NT2/D1 (cell line): Measurements from ENCODE around the gene SEC63.
"Not testable (repeated sequence)": the region's sequence is repeated elsewhere in the genome, so short reads cannot be mapped to it uniquely, and the experiment has no call there.

Source experiments
- DNase-seq: peaks from one replicate; pipeline ENCODE4 v3.0.0-alpha.2; 2011; ENCODE audit warnings: low read depth, low spot score
- H3K27me3 ChIP-seq: 2 replicates; pipeline ENCODE4 v1.6.0; 2011; ENCODE audit warnings: mild to moderate bottlenecking; ENCODE audit not compliant: insufficient read length, insufficient read depth
- H3K36me3 ChIP-seq: 2 replicates; pipeline ENCODE4 v1.6.1; 2011; ENCODE audit warnings: mild to moderate bottlenecking, low read length, mixed read lengths; ENCODE audit not compliant: insufficient read depth, insufficient read length
- H3K4me1 ChIP-seq: 2 replicates; pipeline ENCODE4 v1.5.1; 2011; ENCODE audit not compliant: insufficient read depth, insufficient read length
- H3K4me3 ChIP-seq: 2 replicates; pipeline ENCODE4 v1.5.1; 2011; ENCODE audit warnings: low read depth; ENCODE audit not compliant: insufficient read length
- H3K9ac ChIP-seq: 2 replicates; pipeline ENCODE4 v1.6.0; 2011; ENCODE audit warnings: low read depth; ENCODE audit not compliant: insufficient read length
- H3K9me3 ChIP-seq: 2 replicates; pipeline ENCODE4 v1.5.1; 2011; ENCODE audit warnings: mild to moderate bottlenecking, low read length; ENCODE audit not compliant: insufficient read depth
- SUZ12 ChIP-seq: IDR thresholded peaks from 2 replicates; pipeline ENCODE4 v1.6.1; 2011; ENCODE audit not compliant: insufficient read length, insufficient read depth; ENCODE audit errors: extremely low read depth
- YY1 ChIP-seq: IDR thresholded peaks from 2 replicates; pipeline ENCODE4 v1.6.1; 2011; ENCODE audit not compliant: insufficient read length, insufficient read depth
- ZNF274 ChIP-seq: IDR thresholded peaks from 2 replicates; pipeline ENCODE4 v1.6.1; 2011; ENCODE audit warnings: mild to moderate bottlenecking, low read depth, low read length

SEC63 gene

GRCh38 chr6:107971181-107971580 is 13.2 kb upstream of the SEC63 start:
- DNase-seq, result no peak
- no peaks in the 10 kb centered on the region for H3K36me3 ChIP-seq
- no peaks in the 10 kb centered on the region for H3K9me3 ChIP-seq
- no peak overlapping the region for H3K9ac ChIP-seq
- H3K4me3 ChIP-seq, result no peak overlapping the region
- no peaks in the 10 kb centered on the region for H3K4me1 ChIP-seq
- H3K27me3 ChIP-seq, result no peaks in the 10 kb centered on the region
- TF ChIP-seq SUZ12, result no peak
- no peak for TF ChIP-seq ZNF274
- no peak for TF ChIP-seq YY1

- Histone ChIP-seq H3K4me3 (no peak overlapping the region), H3K9me3 (no peaks in the 10 kb centered on the region), H3K4me1 (no peaks in the 10 kb centered on the region), H3K27me3 (no peaks in the 10 kb centered on the region), H3K9ac (no peak overlapping the region), H3K36me3 (no peaks in the 10 kb centered on the region)
- DNase-seq, result no peak
- TF ChIP-seq SUZ12 (no peak), YY1 (no peak), ZNF274 (no peak)
Observed at GRCh38 chr6:107970255-107970654, 12.2 kb upstream of the SEC63 start.

- no peak for DNase-seq
- no peak overlapping the region for H3K9ac ChIP-seq
- no peak overlapping the region for H3K4me3 ChIP-seq
- H3K27me3 ChIP-seq, result no peaks in the 10 kb centered on the region
- TF ChIP-seq SUZ12 (no peak), ZNF274 (no peak), YY1 (no peak)
- no peaks in the 10 kb centered on the region for H3K36me3 ChIP-seq
- no peaks in the 10 kb centered on the region for H3K4me1 ChIP-seq
- H3K9me3 ChIP-seq, result no peaks in the 10 kb centered on the region
Observed at GRCh38 chr6:107968081-107968480, 10.1 kb upstream of the SEC63 start.

GRCh38 chr6:107965746-107966145 is 7.7 kb upstream of the SEC63 start:
- DNase-seq, result no peak
- Histone ChIP-seq H3K9me3 (no peaks in the 10 kb centered on the region), H3K4me1 (no peaks in the 10 kb centered on the region), H3K36me3 (no peaks in the 10 kb centered on the region), H3K27me3 (no peaks in the 10 kb centered on the region), H3K4me3 (no peak overlapping the region), H3K9ac (no peak overlapping the region)
- TF ChIP-seq SUZ12, result no peak
- TF ChIP-seq ZNF274, result no peak
- TF ChIP-seq YY1, result no peak

- Histone ChIP-seq H3K27me3 (no peaks in the 10 kb centered on the region), H3K4me3 (no peak overlapping the region), H3K4me1 (no peaks in the 10 kb centered on the region), H3K9ac (no peak overlapping the region), H3K36me3 (no peaks in the 10 kb centered on the region), H3K9me3 (no peaks in the 10 kb centered on the region)
- DNase-seq, result no peak
- TF ChIP-seq SUZ12 (no peak), YY1 (no peak), ZNF274 (no peak)
Observed at GRCh38 chr6:107962723-107963122, 4.7 kb upstream of the SEC63 start.

GRCh38 chr6:107959392-107959791 is 1.4 kb upstream of the SEC63 start:
- H3K9me3 ChIP-seq, result no peaks in the 10 kb centered on the region
- TF ChIP-seq YY1 (no peak), ZNF274 (no peak), SUZ12 (no peak)
- no peak for DNase-seq
- no peaks in the 10 kb centered on the region for H3K27me3 ChIP-seq
- no peaks in the 10 kb centered on the region for H3K4me1 ChIP-seq
- peaks cover 4% of the 10 kb centered on the region for H3K36me3 ChIP-seq
- no peak overlapping the region for H3K4me3 ChIP-seq
- H3K9ac ChIP-seq, result no peak overlapping the region

- not testable (repeated sequence) for H3K9me3 ChIP-seq, H3K27me3 ChIP-seq, H3K9ac ChIP-seq, DNase-seq, H3K4me1 ChIP-seq, H3K36me3 ChIP-seq
- peak overlapping the region; percentile 41 for H3K4me3 ChIP-seq
Observed at GRCh38 chr6:107958689-107959362, 818 bp upstream of the SEC63 start.

GRCh38 chr6:107957308-107957908 is 600 bp downstream of the SEC63 start:
- TF ChIP-seq ZNF274 (no peak), SUZ12 (no peak), YY1 (no peak)

More at GRCh38 chr6:107957308-107957908, 600 bp downstream of the SEC63 start:
- no peaks in the 10 kb centered on the region for H3K27me3 ChIP-seq
- no peaks in the 10 kb centered on the region for H3K4me1 ChIP-seq
- no peak for DNase-seq
- peak overlapping the region; percentile 94 for H3K9ac ChIP-seq
- H3K4me3 ChIP-seq, result peak overlapping the region; percentile 80
- H3K9me3 ChIP-seq, result no peaks in the 10 kb centered on the region
- peaks cover 4% of the 10 kb centered on the region for H3K36me3 ChIP-seq
